Progenitor cell of endocrine pancreas (in vitro differentiated cells): ENCODE data around the gene TMED8. TPM values are rescaled to one million over a fixed set of nuclear protein-coding genes. Genes with fewer than 3 reads are reported as not detected.

Experiments used
- DNase-seq: peaks from one replicate; pipeline ENCODE4 v3.0.0; 2021; ENCODE audit warnings: low spot score; ENCODE audit not compliant: unreplicated experiment
- H3K27ac Mint-ChIP-seq: 2 replicates; pipeline ENCODE4 v1.8.0; 2021; ENCODE audit warnings: mild to moderate bottlenecking, moderate library complexity, mixed read lengths
- H3K27me3 Mint-ChIP-seq: 2 replicates; pipeline ENCODE4 v1.8.0; 2021; ENCODE audit warnings: mixed read lengths
- H3K36me3 Mint-ChIP-seq: 2 replicates; pipeline ENCODE4 v1.8.0; 2022; ENCODE audit warnings: mixed read lengths; ENCODE audit not compliant: insufficient read depth
- H3K4me1 Mint-ChIP-seq: 2 replicates; pipeline ENCODE4 v1.8.0; 2021; ENCODE audit warnings: low read depth, mixed read lengths
- H3K4me3 Mint-ChIP-seq: 2 replicates; pipeline ENCODE4 v1.8.0; 2021; ENCODE audit warnings: low read depth, mild to moderate bottlenecking, moderate library complexity, mixed read lengths
- H3K9me3 Mint-ChIP-seq: 2 replicates; pipeline ENCODE4 v1.8.0; 2021; ENCODE audit warnings: low read depth, mixed read lengths
- CTCF ChIP-seq: fragments of 200-600 bp; sonication (generic); IDR thresholded peaks from one replicate; pipeline ENCODE4 v1.5.0; 2021; ENCODE audit warnings: antibody characterized with exemption, mild to moderate bottlenecking; ENCODE audit not compliant: unreplicated experiment
- total RNA-seq: library from RNA; stranded (reverse); gene quantifications from 2 replicates; pipeline ENCODE4 v1.2.1, GENCODE V29; 2021

TMED8 gene
- total RNA-seq, 1 donor from 2014 or later = 18.7 TPM

GRCh38 chr14:77313371-77313770 is 63.5 kb downstream of the TMED8 start:
- no peak for DNase-seq
- no peak for TF ChIP-seq CTCF
- H3K4me3 Mint-ChIP-seq = no peak overlapping the region
- H3K27me3 Mint-ChIP-seq = no peaks in the 10 kb centered on the region
- H3K9me3 Mint-ChIP-seq = no peaks in the 10 kb centered on the region
- peaks cover 21% of the 10 kb centered on the region for H3K4me1 Mint-ChIP-seq
- no peak overlapping the region for H3K27ac Mint-ChIP-seq
- H3K36me3 Mint-ChIP-seq = peaks cover 7% of the 10 kb centered on the region

GRCh38 chr14:77311217-77311616 is 65.7 kb downstream of the TMED8 start:
- H3K27me3 Mint-ChIP-seq = no peaks in the 10 kb centered on the region
- peaks cover 7% of the 10 kb centered on the region for H3K36me3 Mint-ChIP-seq
- H3K4me3 Mint-ChIP-seq = no peak overlapping the region
- peaks cover 14% of the 10 kb centered on the region for H3K4me1 Mint-ChIP-seq
- H3K9me3 Mint-ChIP-seq = no peaks in the 10 kb centered on the region
- DNase-seq = no peak
- no peak overlapping the region for H3K27ac Mint-ChIP-seq
- TF ChIP-seq CTCF = no peak

GRCh38 chr14:77310026-77310425 is 66.9 kb downstream of the TMED8 start:
- no peak for DNase-seq
- H3K4me1 Mint-ChIP-seq = peaks cover 13% of the 10 kb centered on the region
- no peak overlapping the region for H3K4me3 Mint-ChIP-seq
- no peaks in the 10 kb centered on the region for H3K9me3 Mint-ChIP-seq
- H3K27me3 Mint-ChIP-seq = no peaks in the 10 kb centered on the region
- no peak for TF ChIP-seq CTCF
- H3K36me3 Mint-ChIP-seq = peaks cover 9% of the 10 kb centered on the region
- no peak overlapping the region for H3K27ac Mint-ChIP-seq

- Mint-ChIP-seq H3K36me3 (peaks cover 9% of the 10 kb centered on the region), H3K4me3 (no peak overlapping the region), H3K27ac (no peak overlapping the region), H3K4me1 (peaks cover 6% of the 10 kb centered on the region), H3K9me3 (no peaks in the 10 kb centered on the region), H3K27me3 (no peaks in the 10 kb centered on the region)
- DNase-seq = no peak
- TF ChIP-seq CTCF = no peak
Measured at GRCh38 chr14:77309131-77309530, 67.8 kb downstream of the TMED8 start.

- no peak for DNase-seq
- H3K27ac Mint-ChIP-seq = no peak overlapping the region
- no peaks in the 10 kb centered on the region for H3K27me3 Mint-ChIP-seq
- H3K36me3 Mint-ChIP-seq = peaks cover 12% of the 10 kb centered on the region
- H3K4me1 Mint-ChIP-seq = no peaks in the 10 kb centered on the region
- no peaks in the 10 kb centered on the region for H3K9me3 Mint-ChIP-seq
- no peak for TF ChIP-seq CTCF
- H3K4me3 Mint-ChIP-seq = no peak overlapping the region
Measured at GRCh38 chr14:77306851-77307496, 69.9 kb downstream of the TMED8 start.
